Loucy (cell line): ENCODE measurements around the gene MLLT10.
"Not testable (repeated sequence)": the region's sequence is repeated elsewhere in the genome, so short reads cannot be mapped to it uniquely, and the experiment has no call there.

Source experiments
- CTCF ChIP-seq: fragments of 200-600 bp; sonication (generic); conservative IDR thresholded peaks from 2 replicates; pipeline ENCODE4 v1.5.1; 2014; ENCODE audit warnings: mild to moderate bottlenecking, antibody characterized with exemption, low read length
- EZH2phosphoT487 ChIP-seq: fragments of 200-600 bp; IDR thresholded peaks from 2 replicates; pipeline ENCODE4 v1.6.1; 2018; ENCODE audit warnings: antibody characterized with exemption, mild to moderate bottlenecking, moderate library complexity, borderline replicate concordance

GRCh38 chr10:21535976-21536375 lies 1.9 kb downstream of the MLLT10 start:
- TF ChIP-seq CTCF, EZH2phosphoT487: not testable (repeated sequence)
